Activated CD4-positive, CD25-positive, alpha-beta regulatory T cell (primary cell): ENCODE measurements around the gene SNAP25.
A peak's percentile ranks its signal among the peaks of the same experiment; 100 is the strongest.

Source experiments
- DNase-seq, 4 experiments: peaks; one replicate each; lab custom pipeline; 2025; lab: John Stamatoyannopoulos, UW

The SNAP25 gene

GRCh38 chr20:10218536-10219451, at the start of gene SNAP25:
SNAP25 (plus strand) TSS chr20:10218830; CDS start chr20:10275492, 56,662 bp downstream.
- peak in 2 of 4 experiments; percentile 3 to 4 for DNase-seq

- DNase-seq = no peak
Measured at GRCh38 chr20:10169752-10170151, 48.9 kb upstream of the SNAP25 start.

GRCh38 chr20:10170261-10170660, 48.4 kb upstream of the SNAP25 start:
- DNase-seq = no peak

GRCh38 chr20:10171864-10172751, 46.5 kb upstream of the SNAP25 start:
- no peak for DNase-seq

- no peak for DNase-seq
Measured at GRCh38 chr20:10172998-10173655, 45.5 kb upstream of the SNAP25 start.

GRCh38 chr20:10174400-10174799, 44.2 kb upstream of the SNAP25 start:
- no peak for DNase-seq

GRCh38 chr20:10177326-10177725, 41.3 kb upstream of the SNAP25 start:
- no peak for DNase-seq

- DNase-seq = no peak
Measured at GRCh38 chr20:10178091-10178490, 40.5 kb upstream of the SNAP25 start.

- no peak for DNase-seq
Measured at GRCh38 chr20:10178727-10179313, 39.8 kb upstream of the SNAP25 start.

- DNase-seq = no peak
Measured at GRCh38 chr20:10179574-10180298, 38.9 kb upstream of the SNAP25 start.

- DNase-seq = no peak
Measured at GRCh38 chr20:10180651-10181235, 37.9 kb upstream of the SNAP25 start.

- DNase-seq = no peak
Measured at GRCh38 chr20:10185741-10186558, 32.7 kb upstream of the SNAP25 start.

- DNase-seq = no peak
Measured at GRCh38 chr20:10190456-10190855, 28.2 kb upstream of the SNAP25 start.

- DNase-seq = no peak
Measured at GRCh38 chr20:10192171-10192570, 26.5 kb upstream of the SNAP25 start.

- DNase-seq = no peak
Measured at GRCh38 chr20:10194166-10194565, 24.5 kb upstream of the SNAP25 start.

GRCh38 chr20:10200330-10200729, 18.3 kb upstream of the SNAP25 start:
- no peak for DNase-seq

GRCh38 chr20:10201321-10201870, 17.2 kb upstream of the SNAP25 start:
- no peak for DNase-seq

- no peak for DNase-seq
Measured at GRCh38 chr20:10209091-10209490, 9.5 kb upstream of the SNAP25 start.

- DNase-seq = no peak
Measured at GRCh38 chr20:10213526-10213925, 5.1 kb upstream of the SNAP25 start.
